GM21825 (cell line): ENCODE data around the gene SLC19A1.

Experiments
- ATAC-seq: cut with Tn5 transposase; IDR thresholded peaks from one replicate; pipeline ENCODE4 v1.9.1; 2021; ENCODE audit warnings: mild to moderate bottlenecking, moderate library complexity; ENCODE audit not compliant: unreplicated experiment

Gene SLC19A1

DNA sequence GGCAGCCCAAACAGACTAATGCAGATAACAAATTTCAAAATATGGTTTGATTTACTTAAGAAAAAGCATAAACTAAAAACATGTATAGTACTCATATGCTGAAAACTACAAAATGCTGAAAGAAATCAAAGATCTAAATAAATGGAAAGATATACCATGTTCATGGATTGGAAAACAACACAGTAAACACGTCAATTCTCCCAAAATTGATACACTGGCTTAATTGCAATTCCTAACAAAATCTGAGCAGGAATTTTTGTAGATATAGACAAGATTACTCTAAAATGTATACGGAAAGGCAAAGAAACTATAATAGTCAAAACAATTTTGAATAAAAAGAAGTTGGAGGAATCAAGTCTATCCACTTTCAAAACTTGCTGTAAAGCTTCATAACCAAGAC, 21.0 kb downstream of the SLC19A1 start:
- ATAC-seq = no peak

DNA sequence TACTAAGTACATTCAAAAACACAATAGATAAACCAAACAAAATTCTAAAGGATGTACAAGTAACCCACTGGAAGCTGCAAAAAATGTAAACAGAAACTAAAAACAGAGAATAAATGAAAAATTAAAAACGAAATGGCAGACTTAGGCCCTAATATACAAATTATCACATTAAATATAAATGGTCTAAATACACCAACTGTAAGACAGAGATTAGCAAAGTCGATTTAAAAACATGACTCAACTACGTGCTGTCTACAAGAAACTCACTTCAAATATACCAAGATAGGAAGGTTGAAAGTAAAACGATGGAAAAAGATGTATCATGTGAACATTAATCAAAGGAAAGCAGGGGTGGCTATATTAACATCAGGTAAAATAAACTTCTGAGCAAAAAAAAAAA, 23.1 kb downstream of the SLC19A1 start:
- ATAC-seq = no peak

DNA sequence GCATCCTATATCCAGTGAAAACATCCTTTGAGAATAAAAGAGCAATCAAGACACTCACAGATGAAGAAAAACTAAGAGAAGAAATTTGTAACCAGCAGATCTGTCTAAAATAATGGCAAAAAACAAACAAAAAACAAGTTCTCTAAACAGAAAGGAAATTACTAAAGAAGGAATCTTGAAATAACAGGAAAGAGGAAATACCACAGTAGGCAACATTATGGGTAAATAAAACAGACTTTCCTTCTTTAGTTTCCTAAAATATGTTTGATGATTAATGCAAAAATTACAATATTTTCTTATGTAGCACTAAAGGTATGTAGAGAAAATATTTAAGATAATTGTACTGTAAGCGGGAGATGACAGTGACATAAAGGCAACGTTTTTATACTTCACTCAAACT, 23.5 kb downstream of the SLC19A1 start:
- ATAC-seq = no peak

DNA sequence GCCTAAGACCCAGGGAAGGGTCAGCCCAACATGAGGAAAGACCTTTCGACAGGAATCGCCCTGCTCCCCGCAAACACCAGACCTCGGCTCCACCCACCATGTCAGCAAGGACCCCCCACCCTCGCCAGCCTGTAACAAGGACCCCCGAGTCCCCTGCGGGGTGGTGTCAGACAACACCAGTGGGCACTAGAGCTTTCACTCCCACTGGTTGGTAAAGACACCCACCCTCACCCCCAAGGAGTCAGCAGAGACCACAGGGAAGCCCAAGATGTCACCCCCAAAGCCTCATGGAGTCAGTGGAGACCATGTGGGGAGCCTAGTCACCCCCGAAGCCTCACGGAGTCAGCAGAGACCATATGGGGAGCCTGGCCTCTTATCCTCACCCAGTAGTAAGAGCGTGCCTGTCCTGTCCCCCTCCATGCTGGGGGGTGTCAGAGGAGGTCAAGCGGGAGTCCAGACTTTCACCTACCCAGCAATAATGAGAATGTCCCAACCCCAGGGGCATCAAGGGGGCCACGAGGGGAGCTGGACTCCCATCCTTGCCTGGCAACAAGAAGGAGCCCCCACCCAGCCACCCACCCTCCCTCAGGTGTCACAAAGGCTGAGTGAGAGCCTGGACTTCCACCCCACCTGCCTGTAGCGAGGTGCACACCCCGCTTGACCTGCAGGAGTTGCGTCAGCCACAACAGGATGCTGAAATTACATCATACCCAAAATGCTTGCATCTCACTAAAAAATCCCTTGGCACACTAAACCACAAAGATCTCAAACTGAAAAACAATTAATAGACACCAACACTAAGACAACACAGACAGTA, 24.8 kb downstream of the SLC19A1 start:
- ATAC-seq = no peak

DNA sequence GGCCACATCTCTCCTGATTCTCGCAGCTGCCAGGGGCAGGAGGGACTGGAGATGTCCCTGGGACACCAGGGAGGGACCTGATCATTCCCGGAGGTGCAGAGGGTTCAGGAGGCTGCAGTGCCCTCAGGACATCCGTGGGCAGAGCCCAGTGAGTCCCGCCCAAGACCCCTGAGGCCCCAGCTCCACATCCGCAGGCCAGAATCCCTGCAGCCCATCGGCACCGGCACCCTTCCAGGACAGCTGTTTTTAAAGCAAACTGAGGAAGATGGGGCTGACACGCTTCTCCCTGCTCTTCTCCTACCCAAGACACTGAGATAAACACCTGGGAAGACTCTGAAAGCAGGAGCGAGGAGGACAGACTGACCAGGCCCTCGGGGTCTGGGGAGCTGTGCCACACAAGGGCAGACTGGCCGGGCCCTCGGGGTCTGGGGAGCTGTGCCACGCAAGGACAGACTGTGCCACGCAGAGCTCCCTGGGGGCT, 25.5 kb downstream of the SLC19A1 start:
- no peak for ATAC-seq

DNA sequence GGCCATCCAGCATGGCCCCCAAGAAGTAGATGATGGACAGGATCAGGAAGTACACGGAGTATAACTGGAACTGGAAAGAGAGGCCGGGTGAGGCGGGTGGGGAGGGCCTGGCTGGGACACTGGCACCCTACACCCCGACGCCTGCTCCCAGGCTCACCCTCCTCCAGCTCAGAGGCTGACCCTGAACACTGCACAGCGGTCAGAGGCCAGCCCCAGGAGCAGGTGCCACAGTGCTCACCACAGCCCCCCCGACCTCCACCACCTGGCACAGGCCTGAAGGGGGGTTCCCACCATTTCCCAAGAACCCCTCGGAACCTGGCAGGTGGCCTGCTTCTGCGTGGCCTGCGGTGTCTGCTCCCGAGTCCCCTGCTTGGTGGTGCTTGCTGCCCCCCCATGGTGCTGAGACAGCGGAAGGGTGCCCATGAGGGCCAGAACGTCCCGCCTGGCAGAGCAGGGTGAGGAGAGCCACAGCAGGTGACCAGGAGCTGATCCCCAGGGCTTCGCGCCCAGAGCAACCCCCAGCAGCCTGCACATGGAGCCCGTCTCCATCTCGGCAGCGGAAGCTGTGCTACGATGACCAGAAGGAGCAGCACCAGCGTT, 26.1 kb downstream of the SLC19A1 start:
- no peak for ATAC-seq

DNA sequence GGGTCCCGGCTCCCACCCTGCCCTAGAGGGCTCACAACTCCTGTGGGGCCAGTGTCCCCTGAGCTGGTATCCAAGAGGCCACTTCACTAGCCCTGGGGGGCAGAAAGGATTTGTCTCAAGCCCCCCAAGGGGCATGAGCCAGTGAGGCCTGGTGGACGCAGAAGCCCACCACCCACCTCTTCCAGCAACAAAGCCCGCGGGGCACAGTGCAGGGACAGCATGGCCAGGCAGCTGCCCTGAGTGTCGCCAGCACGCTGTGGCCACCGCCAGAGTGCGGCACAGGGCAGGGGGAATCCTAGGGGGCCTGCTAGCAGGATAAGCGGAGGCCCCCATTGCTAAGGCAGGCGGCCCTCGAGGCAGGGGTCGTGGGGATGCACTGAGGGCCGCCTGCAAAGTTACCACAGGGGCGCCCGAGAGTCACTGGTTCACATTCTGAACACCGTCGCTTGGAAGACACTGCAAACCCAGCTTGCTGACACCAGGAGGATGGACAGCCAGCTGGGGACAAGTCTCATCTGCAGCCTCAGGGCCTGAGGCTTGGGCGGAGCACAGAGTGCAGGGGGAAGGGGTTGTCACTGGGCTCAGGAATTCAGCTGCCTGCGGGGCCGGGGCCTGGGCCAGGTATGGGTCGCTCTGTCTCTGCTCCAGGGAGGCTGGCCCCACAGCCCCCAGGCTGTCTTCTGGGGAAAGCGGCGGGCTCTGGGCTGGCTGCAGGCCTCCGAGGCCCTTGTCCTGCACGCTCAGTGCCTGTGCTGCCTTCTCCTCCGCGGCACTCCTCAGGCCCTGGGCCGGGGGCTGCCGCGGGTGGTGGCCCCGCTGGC, 26.8 kb downstream of the SLC19A1 start:
- ATAC-seq = no peak

DNA sequence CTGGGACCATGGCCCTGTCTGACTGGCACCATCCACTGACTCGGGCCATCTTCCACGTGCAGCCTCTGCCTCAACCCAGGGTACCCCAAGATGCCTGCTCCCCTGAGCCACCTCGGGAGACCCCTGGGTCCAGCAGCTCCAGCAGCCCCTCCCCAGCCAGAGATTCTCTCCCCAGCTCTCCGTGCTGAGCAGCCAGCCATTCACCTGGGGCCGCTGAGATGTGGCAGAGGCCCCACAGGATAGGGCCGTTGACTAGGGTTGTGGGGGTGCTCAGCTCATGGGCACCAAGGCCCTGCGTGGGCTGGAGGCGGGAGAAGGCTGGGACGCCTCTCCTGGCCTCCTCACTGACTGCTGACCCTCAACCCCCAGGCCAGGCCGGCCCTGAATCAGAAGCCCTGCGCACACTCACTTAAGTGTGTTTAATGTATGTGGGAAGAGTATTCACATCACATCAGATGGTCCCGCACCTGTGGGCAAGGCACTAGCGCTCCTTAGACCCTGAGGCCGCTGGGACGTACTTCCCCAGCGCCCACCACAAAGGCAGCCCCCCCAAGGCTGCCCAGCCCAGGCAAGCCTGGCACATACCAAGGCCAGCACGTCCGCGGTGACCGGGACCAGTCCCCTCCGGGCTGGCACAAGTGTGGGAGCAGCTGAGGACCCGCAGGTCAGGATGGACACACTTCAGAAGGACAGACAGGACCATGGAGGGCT, 27.8 kb downstream of the SLC19A1 start:
- no peak for ATAC-seq

DNA sequence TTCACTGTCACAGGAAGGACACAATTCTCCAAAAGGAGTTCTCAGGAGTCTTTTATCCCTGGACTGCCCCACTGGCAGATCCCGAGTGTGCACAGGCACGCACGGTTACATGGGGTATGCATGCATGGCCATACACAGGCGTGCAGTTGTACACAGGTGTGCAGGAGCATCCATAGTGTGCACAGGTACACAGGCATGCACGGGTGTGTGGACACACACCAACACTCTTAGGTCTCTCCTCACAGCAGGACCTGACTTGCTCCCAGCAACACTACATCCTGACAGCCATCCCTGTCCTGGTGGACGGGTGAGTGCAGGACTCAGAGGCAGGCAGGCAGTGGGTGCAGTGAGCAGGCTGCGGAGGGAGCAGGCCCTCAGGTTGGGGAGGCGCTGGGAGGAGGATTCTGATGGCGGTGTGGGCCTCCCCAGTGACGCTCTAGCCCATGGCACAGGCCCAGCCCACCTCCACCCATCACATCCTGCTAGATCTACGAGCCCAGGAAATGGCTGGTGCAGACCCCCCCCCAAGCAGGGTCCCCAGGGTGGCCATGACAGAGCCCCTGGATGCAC, 28.4 kb downstream of the SLC19A1 start:
- no peak for ATAC-seq

DNA sequence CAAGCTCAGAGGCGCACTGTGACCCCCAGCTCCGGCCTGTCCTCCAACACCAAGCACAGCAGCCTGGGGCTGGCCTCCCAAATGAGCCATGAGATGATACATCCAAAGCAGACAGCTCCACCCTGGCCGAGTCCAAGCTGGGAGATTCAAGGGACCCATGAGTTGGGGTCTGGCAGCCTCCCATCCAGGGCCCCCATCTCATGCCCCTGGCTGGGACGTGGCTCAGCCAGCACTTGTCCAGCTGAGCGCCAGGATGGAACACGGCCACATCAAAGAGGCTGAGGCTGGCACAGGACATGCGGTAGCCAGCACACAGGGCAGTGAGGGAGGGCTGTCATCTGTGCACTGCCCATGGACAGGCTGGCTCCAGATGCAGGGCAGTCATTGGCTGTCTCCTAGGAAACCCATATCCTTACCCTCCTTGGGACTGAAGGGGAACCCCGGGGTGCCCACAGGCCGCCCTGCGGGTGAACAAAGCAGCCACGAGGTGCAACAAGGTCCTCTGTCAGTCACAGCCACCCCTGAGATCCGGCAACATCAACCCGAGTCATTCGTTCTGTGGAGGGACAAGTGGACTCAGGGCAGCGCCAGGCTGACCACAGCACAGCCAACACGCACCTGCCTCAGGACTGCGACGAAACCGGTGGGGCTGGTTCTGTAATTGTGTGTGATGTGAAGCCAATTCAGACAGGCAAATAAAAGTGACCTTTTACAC, 29.1 kb downstream of the SLC19A1 start:
- ATAC-seq = no peak

DNA sequence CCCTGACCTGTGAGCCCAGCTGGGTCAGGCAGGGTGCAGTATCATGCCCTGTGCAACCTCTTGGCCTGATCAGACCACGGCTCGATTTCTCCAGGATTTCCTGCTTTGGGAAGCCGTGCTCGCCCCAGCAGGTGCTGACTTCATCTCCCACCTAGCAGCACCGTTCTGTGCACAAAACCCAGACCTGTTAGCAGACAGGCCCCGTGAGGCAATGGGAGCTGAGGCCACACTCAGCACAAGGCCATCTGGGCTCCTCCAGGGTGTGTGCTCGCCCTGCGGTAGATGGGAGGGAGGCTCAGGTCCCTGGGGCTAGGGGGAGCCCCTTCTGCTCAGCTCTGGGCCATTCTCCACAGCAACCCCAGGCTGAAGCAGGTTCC, 29.6 kb downstream of the SLC19A1 start:
- ATAC-seq = no peak

DNA sequence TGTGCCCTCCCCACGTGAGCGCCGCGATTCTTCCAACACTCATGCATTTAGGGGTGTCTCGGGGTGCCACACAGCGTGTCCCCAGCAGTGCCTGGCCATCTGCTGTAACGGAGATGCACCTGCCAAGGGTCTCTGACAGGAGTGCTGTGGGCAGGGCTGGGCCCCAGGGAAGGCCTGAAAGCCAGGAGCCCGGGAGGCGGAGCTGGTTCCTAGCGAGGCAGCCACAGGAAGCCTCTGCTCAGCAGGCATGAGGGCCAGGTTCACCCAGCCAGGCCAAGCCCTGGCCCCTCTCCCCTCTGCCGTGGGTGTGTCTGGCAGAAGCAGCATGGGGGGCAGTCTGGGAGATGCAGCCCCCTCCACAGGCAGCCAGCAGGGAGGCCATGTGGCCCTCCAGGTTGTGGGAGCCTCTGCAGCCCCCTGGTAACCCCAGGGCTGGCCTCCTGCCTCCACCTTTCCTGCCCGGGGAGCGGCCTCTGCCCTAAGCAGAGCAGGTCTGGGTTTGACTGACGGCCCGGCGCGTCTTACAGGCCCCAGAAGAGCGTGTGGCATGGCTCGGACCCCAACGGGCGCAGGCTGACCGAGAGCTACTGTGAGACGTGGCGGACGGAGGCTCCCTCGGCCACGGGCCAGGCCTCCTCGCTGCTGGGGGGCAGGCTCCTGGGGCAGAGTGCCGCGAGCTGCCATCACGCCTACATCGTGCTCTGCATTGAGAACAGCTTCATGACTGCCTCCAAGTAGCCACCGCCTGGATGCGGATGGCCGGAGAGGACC, 30.4 kb downstream of the SLC19A1 start:
- ATAC-seq = no peak

DNA sequence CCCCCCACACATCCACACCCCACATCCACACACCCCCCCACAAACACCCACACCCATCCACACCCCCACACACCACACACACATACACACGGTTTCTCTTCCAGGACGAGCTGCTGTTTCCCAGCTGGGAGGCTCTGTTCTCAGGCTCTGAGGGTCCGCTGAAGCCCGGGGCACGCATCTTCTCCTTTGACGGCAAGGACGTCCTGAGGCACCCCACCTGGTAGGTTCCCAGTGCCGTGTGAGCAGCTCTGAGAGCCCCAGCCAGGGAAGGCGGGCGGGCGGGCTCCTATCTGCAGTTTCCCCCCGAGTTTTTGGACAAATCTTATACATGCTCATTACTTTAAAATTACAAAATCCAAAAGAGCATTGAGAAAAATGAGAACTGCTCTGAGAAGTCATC, 31.2 kb downstream of the SLC19A1 start:
- no peak for ATAC-seq

DNA sequence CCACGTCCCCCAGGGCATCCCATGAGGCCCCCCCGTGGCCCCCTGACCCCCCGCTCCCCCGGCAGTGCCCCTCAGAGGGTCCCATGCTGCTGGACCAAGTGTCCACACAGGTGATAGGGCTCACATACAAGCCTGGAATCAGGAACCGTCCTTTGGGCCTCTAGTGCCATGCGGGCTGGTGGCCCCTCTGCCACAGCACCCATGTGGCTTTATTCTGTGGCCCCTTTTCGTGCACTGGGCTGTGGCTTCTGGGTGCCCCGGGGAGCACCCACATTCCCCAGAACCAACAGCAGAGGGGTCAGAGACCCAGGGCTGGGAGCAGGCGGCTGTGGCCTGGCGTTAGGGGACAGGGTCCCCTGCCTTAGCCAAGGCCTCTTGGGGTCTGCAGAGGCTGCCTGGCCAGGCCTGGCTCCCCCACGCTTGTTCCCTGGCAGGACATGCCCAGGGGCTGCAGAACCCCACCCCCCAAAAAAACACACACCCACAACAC, 31.7 kb downstream of the SLC19A1 start:
- ATAC-seq = no peak

DNA sequence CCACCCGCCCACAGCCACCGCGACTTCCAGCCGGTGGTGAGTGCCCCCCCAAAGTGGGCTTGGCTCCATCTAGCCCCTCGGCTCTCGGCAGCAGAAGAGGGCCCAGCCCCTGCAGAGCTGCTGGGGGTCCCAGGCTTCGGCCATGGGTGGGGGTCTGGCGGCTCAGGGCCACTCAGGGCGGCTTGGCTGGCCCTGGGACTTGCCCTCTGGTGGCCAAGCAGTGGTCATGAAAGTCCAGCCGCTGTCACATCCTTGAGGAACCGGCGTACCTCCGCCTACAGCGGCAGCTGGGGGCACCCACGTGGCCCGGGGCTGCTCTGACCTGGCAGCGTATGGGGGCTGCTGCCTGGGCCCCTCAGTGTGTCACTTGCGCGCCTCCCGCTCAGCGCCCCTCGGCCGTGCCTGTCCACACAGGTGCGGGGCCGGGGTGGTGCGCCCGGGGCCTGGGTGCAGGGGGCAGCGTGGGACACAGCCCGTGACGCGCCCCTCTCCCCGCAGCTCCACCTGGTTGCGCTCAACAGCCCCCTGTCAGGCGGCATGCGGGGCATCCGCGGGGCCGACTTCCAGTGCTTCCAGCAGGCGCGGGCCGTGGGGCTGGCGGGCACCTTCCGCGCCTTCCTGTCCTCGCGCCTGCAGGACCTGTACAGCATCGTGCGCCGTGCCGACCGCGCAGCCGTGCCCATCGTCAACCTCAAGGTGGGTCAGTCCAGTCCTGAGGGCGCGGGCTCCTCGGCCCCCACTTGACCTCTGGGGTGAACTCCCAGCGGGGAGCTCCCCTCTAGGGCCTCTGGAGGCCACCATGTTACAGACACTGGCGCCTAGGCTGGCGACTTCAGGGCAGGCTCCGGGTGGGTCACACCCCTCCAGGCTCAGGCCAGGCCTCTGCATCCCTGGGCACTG, 32.4 kb downstream of the SLC19A1 start:
- ATAC-seq = no peak

DNA sequence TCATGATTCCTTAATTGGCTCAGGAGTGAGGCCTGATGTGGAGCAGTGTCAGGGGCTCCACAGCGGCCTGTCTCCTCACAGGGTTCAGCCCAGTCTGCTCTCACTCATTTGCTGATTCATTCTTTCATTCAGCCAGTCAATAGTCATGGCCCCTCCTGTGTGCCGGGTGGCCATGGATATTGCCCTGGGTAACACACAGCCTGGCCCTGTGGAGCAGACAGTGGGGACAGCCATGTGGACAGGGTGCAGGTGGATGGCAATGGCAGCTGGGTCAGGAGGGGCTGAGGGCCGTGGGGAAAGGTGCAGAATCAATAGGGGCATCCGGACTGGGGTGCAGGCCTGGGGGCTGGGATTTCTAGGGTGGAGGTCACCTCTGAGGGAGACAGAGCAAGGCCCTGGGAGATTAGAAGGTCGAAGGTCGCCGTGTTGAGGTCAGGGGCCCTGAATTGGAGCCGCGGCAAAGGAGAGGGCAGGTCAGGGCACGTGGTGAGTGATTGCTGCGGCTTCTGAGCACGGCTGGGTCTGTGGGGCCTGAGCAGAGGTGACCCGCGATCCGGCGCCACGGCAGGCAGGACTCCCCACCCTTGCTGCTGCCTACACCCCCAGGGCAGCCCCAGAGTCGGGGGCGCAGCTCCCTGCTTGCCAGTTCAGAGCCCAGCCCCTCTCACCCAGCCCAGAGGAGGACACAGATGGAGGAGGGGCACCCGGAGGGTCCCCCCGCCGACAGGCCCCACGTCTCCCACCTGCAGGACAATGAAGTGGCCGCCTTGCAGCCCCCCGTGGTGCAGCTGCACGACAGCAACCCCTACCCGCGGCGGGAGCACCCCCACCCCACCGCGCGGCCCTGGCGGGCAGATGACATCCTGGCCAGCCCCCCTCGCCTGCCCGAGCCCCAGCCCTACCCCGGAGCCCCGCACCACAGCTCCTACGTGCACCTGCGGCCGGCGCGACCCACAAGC, 33.4 kb downstream of the SLC19A1 start:
- no peak for ATAC-seq

DNA sequence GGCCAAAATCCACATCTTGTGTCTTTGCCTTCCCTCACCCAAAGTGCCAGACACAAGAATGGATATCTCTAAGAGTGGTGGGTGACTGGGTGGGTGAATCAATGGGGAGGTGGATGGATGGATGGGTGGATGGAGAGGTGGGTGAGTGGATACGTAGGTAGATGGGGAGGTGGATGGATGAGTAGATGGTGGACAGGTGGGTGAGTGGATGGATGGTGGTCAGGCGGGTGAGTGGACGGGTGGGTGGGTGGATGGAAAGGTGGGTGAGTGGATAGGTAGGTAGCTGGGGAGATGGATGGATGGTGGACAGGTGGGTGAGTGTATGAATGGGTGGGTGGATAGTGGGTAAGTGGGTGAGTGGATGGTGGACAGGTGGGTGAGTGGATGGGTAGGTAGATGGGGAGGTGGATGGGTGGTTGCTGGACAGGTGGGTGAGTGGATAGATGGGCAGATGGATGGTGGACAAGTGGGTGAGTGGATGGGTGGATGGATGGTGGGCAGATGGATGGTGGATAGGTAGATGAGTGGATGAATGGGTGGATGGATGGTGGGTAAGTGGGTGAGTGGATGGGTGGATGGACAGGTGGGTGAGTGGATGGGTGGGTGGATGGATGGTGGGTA, 34.2 kb downstream of the SLC19A1 start:
- no peak for ATAC-seq
